Activated gamma-delta T cell treated with anti-CD3 and anti-CD28 coated beads, Interleukin-2, amount 50 U/mL, for 16 hours (primary cell): ENCODE measurements around the gene CYBRD1.

Experiments used
- DNase-seq: peaks from one replicate; pipeline ENCODE4 v3.0.0-alpha.2; 2020; ENCODE audit warnings: low read depth

The CYBRD1 gene

GRCh38 chr2:171602352-171602751 is 80.1 kb downstream of the CYBRD1 start:
- no peak for DNase-seq
